H1 (cell line): Measurements from ENCODE around the gene ATPAF1. TPM values are rescaled to one million over a fixed set of nuclear protein-coding genes. Genes with fewer than 3 reads are reported as not detected.

Experiments
- ATF3 ChIP-seq: IDR thresholded peaks from 2 replicates; pipeline ENCODE4 v1.6.1; 2011; ENCODE audit warnings: low read depth, mild to moderate bottlenecking, low read length; ENCODE audit not compliant: insufficient read depth
- SIX5 ChIP-seq: IDR thresholded peaks from 2 replicates; pipeline ENCODE4 v1.6.1; 2011; ENCODE audit warnings: mild to moderate bottlenecking, low read depth, low read length
- polyA plus RNA-seq, 7 experiments: library from polyadenylated mRNA; depleted of rRNA in 3 of 7; stranded (reverse) in 5 of 7; unstranded in 2 of 7; fragments of >200 nt in 5 of 7; fragments of 200-250 nt in 2 of 7; gene quantifications; 1 replicate in 5 of 7; 2 replicates in 1 of 7; 4 replicates in 1 of 7; pipeline versions ENCODE4 v1.2.1 to v1.2.3, GENCODE V29; 2011 to 2013; ENCODE audit warnings: missing spikeins in 2 of 7, mixed read lengths in 2 of 7
- total RNA-seq: library from RNA; stranded (reverse); fragmentation: NEBNext Ultra II Directional; extraction: Animal tissue kit (Norgen Biotek cat#: 25700); gene quantifications from 2 replicates; pipeline ENCODE4 v1.2.1, GENCODE V29; 2021

The ATPAF1 gene
- total and polyA plus RNA-seq, 2 of the 8 experiments (the other 6 are each of a cell fraction or from before 2014, with no cell fraction given): 46.7 to 55.9 TPM

- TF ChIP-seq SIX5: no peak
- no peak for TF ChIP-seq ATF3
- TF ChIP-seq, all 59 proteins: peak for 0
These were observed 2.0 kb upstream of the ATPAF1 start (continued) for GRCh38 chr1:46670134-46670533.
